GM06990 (cell line): Measurements from ENCODE around the gene MYO5B.

Source experiments
- DNase-seq: peaks from one replicate; pipeline ENCODE4 v3.0.0-alpha.2; 2011; ENCODE audit not compliant: insufficient read length; ENCODE audit errors: extremely low read depth
- H3K27me3 ChIP-seq: replicated peaks from 2 replicates; pipeline ENCODE4 v1.6.0; 2011; ENCODE audit warnings: low read length; ENCODE audit not compliant: control insufficient read depth, insufficient read depth
- H3K36me3 ChIP-seq: 2 replicates; pipeline ENCODE4 v1.5.1; 2011; ENCODE audit warnings: low read length; ENCODE audit not compliant: control insufficient read depth, insufficient read depth
- H3K4me3 ChIP-seq: replicated peaks from 2 replicates; pipeline ENCODE4 v1.5.1; 2011; ENCODE audit warnings: low read depth, mild to moderate bottlenecking, control low read depth, low read length
- TF ChIP-seq, protein P1 (sequence below): IDR thresholded peaks from 2 replicates; pipeline ENCODE4 v1.5.1; 2011; ENCODE audit warnings: low read length, control low read depth, mild to moderate bottlenecking, inconsistent platforms; ENCODE audit not compliant: insufficient read depth, poor library complexity, severe bottlenecking

Gene MYO5B

DNA sequence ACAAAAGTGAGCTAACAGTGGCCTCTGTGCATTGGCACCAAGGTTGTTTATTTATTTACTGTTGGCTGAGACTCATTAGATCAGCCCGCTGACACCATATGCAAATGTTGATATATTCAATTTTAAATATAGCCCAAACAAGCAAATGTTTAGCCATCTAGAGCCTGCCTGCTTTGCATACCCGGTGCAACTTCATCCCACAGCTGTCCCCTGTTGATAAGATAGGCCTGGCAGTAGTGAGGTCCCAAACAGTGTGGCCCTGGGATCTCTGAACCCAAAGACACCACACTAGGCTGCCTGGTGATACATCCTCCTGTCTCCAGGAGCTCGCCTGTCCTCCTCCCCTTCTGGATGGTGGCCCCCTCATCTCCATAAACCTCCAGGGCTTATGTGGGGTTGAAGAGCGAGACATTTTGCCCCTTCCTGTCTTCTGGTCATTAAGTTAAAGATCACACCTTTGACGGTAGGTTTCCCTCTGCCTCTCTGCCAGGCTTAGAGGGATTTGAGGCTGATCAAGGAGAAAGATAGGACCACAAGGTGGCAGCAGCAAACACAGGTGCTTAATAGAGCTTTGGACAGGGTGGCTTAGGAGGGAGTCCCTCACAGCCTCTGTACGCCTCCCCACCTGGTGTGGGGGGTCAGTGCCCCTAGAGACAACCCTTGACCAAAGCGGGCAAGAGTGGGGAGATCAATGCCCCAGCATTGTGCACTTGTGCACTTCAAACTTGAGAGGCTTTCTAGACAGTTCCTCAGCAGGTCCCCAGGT, 23.7 kb upstream of the MYO5B start:
- H3K4me3 ChIP-seq = no peak overlapping the region
- no peaks in the 10 kb centered on the region for H3K36me3 ChIP-seq
- peaks cover 2% of the 10 kb centered on the region for H3K27me3 ChIP-seq
- TF ChIP-seq, protein P1, sequence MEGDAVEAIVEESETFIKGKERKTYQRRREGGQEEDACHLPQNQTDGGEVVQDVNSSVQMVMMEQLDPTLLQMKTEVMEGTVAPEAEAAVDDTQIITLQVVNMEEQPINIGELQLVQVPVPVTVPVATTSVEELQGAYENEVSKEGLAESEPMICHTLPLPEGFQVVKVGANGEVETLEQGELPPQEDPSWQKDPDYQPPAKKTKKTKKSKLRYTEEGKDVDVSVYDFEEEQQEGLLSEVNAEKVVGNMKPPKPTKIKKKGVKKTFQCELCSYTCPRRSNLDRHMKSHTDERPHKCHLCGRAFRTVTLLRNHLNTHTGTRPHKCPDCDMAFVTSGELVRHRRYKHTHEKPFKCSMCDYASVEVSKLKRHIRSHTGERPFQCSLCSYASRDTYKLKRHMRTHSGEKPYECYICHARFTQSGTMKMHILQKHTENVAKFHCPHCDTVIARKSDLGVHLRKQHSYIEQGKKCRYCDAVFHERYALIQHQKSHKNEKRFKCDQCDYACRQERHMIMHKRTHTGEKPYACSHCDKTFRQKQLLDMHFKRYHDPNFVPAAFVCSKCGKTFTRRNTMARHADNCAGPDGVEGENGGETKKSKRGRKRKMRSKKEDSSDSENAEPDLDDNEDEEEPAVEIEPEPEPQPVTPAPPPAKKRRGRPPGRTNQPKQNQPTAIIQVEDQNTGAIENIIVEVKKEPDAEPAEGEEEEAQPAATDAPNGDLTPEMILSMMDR = peak; percentile 52
- peak; percentile 50 for DNase-seq

DNA sequence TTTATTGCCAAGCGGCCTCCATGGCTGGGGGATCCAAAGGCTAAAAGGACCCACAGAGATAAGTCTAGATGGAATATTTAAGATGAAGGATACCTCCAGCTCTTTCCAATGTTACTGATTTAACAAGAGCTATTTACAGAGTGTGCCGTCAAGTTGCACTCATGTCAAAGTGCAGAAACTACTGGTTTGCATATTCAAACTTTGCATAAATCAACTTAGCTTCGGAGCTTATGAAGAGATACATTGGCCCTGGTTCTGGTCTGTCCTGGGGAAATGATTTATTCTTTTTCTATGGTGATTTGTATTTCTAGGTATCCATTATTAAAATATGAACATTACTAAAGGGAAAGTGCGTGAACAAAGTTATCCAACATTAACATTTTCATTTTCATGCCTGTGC, 14.4 kb upstream of the MYO5B start:
- no peak for DNase-seq

DNA sequence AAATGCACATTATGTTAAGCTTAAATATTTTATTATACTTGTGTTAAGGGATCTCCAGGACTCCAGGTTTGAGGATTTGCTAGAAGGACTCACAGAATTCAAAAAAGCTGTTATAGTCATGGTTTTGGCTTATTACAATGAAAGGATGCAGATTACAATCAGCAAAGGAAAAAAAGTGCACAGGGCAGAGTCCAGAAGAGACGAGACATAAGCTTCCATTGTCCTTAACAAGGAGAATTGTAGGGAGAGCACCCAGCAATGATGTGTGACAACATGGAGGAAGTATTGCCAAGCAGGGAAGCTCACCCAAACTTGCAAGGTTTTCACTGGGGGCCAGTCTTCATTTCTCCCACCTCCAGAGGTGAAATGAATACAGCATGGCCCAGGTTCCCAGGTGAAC, 12.8 kb upstream of the MYO5B start:
- no peaks in the 10 kb centered on the region for H3K36me3 ChIP-seq
- peaks cover 4% of the 10 kb centered on the region for H3K27me3 ChIP-seq
- no peak overlapping the region for H3K4me3 ChIP-seq
- DNase-seq = no peak
- TF ChIP-seq, protein P1 = no peak

More for the DNA sequence above, 14.4 kb upstream of the MYO5B start:
- H3K36me3 ChIP-seq = no peaks in the 10 kb centered on the region
- H3K27me3 ChIP-seq = peaks cover 3% of the 10 kb centered on the region
- TF ChIP-seq, protein P1 = no peak
- no peak overlapping the region for H3K4me3 ChIP-seq

DNA sequence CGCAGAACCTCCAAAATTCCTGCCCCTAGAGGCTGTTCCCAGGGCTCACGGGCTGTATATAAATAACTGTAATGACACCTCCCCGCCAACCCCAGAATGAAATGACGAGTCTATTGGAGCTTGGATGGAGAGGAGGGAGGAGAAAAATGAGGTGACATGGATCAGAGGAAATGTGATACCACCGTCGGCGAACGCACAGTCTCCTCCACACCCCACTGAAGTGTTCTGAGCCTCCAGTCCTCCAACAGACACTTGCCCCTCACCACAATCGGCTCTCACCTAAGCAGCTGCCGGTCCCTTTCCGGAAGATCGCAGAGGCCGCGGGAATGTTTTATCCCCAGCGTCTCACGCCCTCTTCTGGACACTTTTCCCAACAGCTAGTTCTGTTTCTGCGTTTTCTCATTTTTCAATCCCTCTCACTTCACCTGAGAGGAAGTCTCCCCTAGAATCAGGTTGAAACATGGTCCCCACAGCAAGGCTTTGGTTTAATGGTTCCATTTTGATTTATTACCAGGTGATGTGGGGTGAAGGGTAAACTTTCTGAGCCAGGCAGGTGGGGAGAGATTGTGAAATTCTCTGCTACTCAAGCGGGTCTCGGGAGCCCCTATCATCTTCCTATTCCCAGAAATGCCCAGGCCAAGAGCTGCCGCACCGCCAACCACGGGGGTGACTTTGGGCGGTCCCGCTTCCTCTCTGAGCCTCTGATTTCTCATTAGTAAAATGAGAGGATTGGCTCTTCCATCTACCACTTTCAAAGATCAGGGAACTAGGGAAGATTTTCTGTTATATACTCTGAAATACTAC, 9.1 kb upstream of the MYO5B start:
- no peaks in the 10 kb centered on the region for H3K36me3 ChIP-seq
- peaks cover 4% of the 10 kb centered on the region for H3K27me3 ChIP-seq
- TF ChIP-seq, protein P1 = peak; percentile 68
- DNase-seq = no peak
- H3K4me3 ChIP-seq = no peak overlapping the region

DNA sequence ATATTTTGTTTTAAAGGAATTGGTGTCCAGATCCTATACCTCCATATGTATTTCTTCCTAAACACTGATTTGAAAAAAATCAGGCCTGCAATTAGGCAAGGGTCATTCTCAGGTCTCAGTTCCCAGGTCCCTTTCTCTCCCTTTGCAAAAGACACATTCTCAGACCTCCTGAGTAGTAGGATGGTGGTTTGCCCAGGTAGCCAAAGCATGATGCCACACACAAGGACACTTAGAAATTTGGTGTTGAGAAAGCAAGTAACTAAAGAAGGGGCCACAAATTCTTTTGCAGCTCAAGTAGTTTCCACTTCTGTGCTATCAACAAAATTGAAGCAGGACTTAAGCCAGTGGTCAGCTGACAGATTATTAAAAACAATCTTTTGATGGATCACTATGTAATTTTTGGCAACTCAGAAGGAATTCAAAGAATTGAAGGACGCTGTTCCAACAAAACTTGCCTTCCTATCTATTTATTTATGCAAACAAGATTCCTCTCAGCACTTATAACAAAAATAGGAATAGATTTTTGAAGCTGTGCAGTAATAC, 6.6 kb upstream of the MYO5B start:
- Histone ChIP-seq H3K4me3 (no peak overlapping the region), H3K36me3 (no peaks in the 10 kb centered on the region), H3K27me3 (peaks cover 4% of the 10 kb centered on the region)
- TF ChIP-seq, protein P1 = no peak
- no peak for DNase-seq
